Measurements from ENCODE around the gene ITPR1. TPM values are rescaled to one million over a fixed set of nuclear protein-coding genes. Genes with fewer than 3 reads are reported as not detected.

The ITPR1 gene
- total RNA-seq, 1 experiment from 2014 or later, result 8.7 TPM

- intact Hi-C loops (cut with micrococcal nuclease; ENCODE audit: unreplicated experiment), result no loop called here
- no peak for TF ChIP-seq REST (IDR thresholded peaks at IDR 0.05; ENCODE audit: insufficient read depth in 1 of 2, low read depth in 2 of 2, low read length in 1 of 2)
- TF ChIP-seq, protein P1, sequence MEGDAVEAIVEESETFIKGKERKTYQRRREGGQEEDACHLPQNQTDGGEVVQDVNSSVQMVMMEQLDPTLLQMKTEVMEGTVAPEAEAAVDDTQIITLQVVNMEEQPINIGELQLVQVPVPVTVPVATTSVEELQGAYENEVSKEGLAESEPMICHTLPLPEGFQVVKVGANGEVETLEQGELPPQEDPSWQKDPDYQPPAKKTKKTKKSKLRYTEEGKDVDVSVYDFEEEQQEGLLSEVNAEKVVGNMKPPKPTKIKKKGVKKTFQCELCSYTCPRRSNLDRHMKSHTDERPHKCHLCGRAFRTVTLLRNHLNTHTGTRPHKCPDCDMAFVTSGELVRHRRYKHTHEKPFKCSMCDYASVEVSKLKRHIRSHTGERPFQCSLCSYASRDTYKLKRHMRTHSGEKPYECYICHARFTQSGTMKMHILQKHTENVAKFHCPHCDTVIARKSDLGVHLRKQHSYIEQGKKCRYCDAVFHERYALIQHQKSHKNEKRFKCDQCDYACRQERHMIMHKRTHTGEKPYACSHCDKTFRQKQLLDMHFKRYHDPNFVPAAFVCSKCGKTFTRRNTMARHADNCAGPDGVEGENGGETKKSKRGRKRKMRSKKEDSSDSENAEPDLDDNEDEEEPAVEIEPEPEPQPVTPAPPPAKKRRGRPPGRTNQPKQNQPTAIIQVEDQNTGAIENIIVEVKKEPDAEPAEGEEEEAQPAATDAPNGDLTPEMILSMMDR (IDR thresholded peaks at IDR 0.05), result no peak
- TF ChIP-seq SIN3A (IDR thresholded peaks at IDR 0.05; ENCODE audit: borderline replicate concordance, insufficient read depth, low read depth, low read length), result no peak
- TF ChIP-seq TCF7L2 (IDR thresholded peaks at IDR 0.05; ENCODE audit: low read depth, low read length), result no peak
- no peak for TF ChIP-seq POLR2AphosphoS5 (IDR thresholded peaks at IDR 0.05; ENCODE audit: low read depth, low read length)
- Histone ChIP-seq H3K36me3 (ENCODE audit: control insufficient read depth, insufficient read depth, low read length) (no peaks in the 10 kb centered on the region; the same call in 1 of the 2 replicates), H3K27ac (ENCODE audit: low read length) (no peak overlapping the region), H3K27me3 (ENCODE audit: control insufficient read depth, insufficient read depth, low read length) (no peaks in the 10 kb centered on the region), H3K9me3 (ENCODE audit: control insufficient read depth, insufficient read depth, low read depth, low read length) (no peaks in the 10 kb centered on the region), H3K4me1 (ENCODE audit: control insufficient read depth, insufficient read depth, low read length) (0 out of 2 replicates have a peak, but pooled peaks cover 3% of the 10 kb centered on the region), H3K4me3 (ENCODE audit: low read depth in 2 of 2, low read length in 2 of 2) (no peak overlapping the region)
- DNase-seq (ENCODE audit: low read depth, low spot score), result no peak
- BruUV-seq (replicated peaks), result no TSS peak
- in situ Hi-C loops (cut with HindIII; ENCODE audit: low pct_unique_long_range_greater_than_20kb, low sequenced_read_pairs), result no loop called here
- ChIA-PET POLR2A (no interaction called here), CTCF (no interaction called here)
- no peak for ATAC-seq
These were observed 341.3 kb downstream of the ITPR1 start for GRCh38 chr3:4834403-4834866.

DNA sequence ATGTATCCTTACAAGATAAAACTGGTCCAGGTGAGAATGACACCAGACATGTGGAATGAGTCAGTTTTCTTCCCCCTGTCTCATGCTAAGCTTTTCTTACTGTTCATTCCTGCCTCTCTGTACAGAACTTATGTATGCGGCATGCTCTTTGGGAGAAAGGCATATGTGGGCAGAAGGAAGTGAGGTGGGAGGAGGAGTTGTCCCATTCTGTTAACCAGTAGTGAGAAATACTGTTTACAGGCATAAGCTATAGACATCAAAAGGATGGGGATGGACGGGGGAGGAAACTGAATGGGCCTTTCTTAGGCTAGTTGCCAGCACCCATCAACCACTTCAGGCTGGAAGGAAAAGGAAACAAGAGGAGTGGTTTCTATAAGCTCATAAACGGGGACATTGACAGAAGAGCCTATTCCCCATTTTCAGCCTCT, 342.5 kb downstream of the ITPR1 start:
- TF ChIP-seq POLR2AphosphoS5 (IDR thresholded peaks at IDR 0.05; ENCODE audit: low read depth, low read length) (no peak), SIN3A (IDR thresholded peaks at IDR 0.05; ENCODE audit: borderline replicate concordance, insufficient read depth, low read depth, low read length) (no peak), REST (IDR thresholded peaks at IDR 0.05; ENCODE audit: insufficient read depth in 1 of 2, low read depth in 2 of 2, low read length in 1 of 2) (no peak)
- TF ChIP-seq, protein P1 (IDR thresholded peaks at IDR 0.05), result no peak
- ATAC-seq, result no peak
- no peak for DNase-seq (ENCODE audit: low read depth, low spot score)
- Histone ChIP-seq H3K9me3 (ENCODE audit: control insufficient read depth, insufficient read depth, low read depth, low read length) (no peaks in the 10 kb centered on the region), H3K36me3 (ENCODE audit: control insufficient read depth, insufficient read depth, low read length) (no peaks in the 10 kb centered on the region), H3K4me1 (ENCODE audit: control insufficient read depth, insufficient read depth, low read length) (0 out of 2 replicates have a peak, but pooled peaks cover 3% of the 10 kb centered on the region), H3K4me3 (ENCODE audit: low read depth in 2 of 2, low read length in 2 of 2) (no peak overlapping the region), H3K27ac (ENCODE audit: low read length) (no peak overlapping the region), H3K27me3 (ENCODE audit: control insufficient read depth, insufficient read depth, low read length) (no peaks in the 10 kb centered on the region)
- BruUV-seq (replicated peaks), result no TSS peak
- intact Hi-C loops (cut with micrococcal nuclease; ENCODE audit: unreplicated experiment) (no loop called here), in situ Hi-C loops (cut with HindIII; ENCODE audit: low pct_unique_long_range_greater_than_20kb, low sequenced_read_pairs) (no loop called here)
- POLR2A ChIA-PET, result no interaction called here
- CTCF ChIA-PET, result no interaction called here

All from Panc1 (cell line).